ENCODE results near the gene KHSRP. TPM values are rescaled to one million over a fixed set of nuclear protein-coding genes. Genes with fewer than 3 reads are reported as not detected.

The KHSRP gene
- total and polyA plus RNA-seq, 2 of the 13 experiments (the other 11 are each of a cell fraction or from before 2014, with no cell fraction given), result 72.1 to 129 TPM

DNA sequence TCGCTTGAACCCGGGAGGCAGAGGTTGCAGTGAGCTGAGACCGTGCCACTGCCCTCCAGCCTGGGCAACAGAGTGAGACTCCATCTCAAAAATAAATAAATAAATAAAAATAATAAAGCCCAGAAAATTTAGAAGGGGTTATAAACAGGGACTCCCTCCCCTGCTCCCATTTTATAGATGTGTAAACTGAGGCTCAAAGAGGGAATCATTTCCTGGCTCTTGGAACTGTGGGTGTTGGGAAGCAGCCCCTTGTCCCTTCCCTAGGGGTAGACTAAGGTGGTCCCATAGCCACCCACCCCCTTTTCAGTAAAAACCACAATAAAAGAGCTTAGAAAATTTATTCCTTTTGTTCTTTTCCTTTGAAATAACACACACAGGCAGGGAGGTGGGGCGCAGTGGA is 15.1 kb upstream of the KHSRP start:
- Histone ChIP-seq H3K4me2 (ENCODE audit: low read depth, low read length) (no peak overlapping the region), H3K27me3 (ENCODE audit: control insufficient read depth in 1 of 2, insufficient read depth in 2 of 2, low read length in 2 of 2) (no peaks in the 10 kb centered on the region), H4K20me1 (ENCODE audit: insufficient read depth, low read length) (no peaks in the 10 kb centered on the region), H3K4me1 (ENCODE audit: insufficient read depth, low read length) (0 out of 2 replicates have a peak, but pooled peaks cover 4% of the 10 kb centered on the region), H3K9me3 (ENCODE audit: low read length) (no peaks in the 10 kb centered on the region), H3K36me3 (replicated peaks in 1 of 2; ENCODE audit: control insufficient read depth in 1 of 2, insufficient read depth in 2 of 2, low read length in 2 of 2) (no peaks in the 10 kb centered on the region), H2AFZ (ENCODE audit: low read length) (no peak overlapping the region), H3K27ac (ENCODE audit: extremely low read length, insufficient read depth, low read length) (no peak overlapping the region), H3K79me2 (ENCODE audit: insufficient read depth, low read length) (no peaks in the 10 kb centered on the region), H3K9ac (ENCODE audit: insufficient read depth, low read depth, low read length) (no peak overlapping the region), H3K4me3 (replicated peaks in 1 of 3; ENCODE audit: insufficient read depth in 1 of 3, low read depth in 2 of 3, low read length in 3 of 3) (no peak overlapping the region)
- TF ChIP-seq ZNF629 (CRISPR knock-in tag; conservative IDR thresholded peaks at IDR 0.05) (peak; percentile 55), TBL1XR1 (IDR thresholded peaks at IDR 0.05; ENCODE audit: borderline replicate concordance, low read length, partially characterized antibody) (no peak), ZNF577 (CRISPR knock-in tag; IDR thresholded peaks at IDR 0.05; ENCODE audit: borderline replicate concordance, low read depth) (no peak)
- TF ChIP-seq, protein P1, sequence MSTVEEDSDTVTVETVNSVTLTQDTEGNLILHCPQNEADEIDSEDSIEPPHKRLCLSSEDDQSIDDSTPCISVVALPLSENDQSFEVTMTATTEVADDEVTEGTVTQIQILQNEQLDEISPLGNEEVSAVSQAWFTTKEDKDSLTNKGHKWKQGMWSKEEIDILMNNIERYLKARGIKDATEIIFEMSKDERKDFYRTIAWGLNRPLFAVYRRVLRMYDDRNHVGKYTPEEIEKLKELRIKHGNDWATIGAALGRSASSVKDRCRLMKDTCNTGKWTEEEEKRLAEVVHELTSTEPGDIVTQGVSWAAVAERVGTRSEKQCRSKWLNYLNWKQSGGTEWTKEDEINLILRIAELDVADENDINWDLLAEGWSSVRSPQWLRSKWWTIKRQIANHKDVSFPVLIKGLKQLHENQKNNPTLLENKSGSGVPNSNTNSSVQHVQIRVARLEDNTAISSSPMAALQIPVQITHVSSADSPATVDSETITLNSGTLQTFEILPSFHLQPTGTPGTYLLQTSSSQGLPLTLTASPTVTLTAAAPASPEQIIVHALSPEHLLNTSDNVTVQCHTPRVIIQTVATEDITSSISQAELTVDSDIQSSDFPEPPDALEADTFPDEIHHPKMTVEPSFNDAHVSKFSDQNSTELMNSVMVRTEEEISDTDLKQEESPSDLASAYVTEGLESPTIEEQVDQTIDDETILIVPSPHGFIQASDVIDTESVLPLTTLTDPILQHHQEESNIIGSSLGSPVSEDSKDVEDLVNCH (CRISPR knock-in tag; IDR thresholded peaks at IDR 0.05), result no peak
- ATAC-seq (no peak), DNase-seq (ENCODE audit: low spot score) (no peak), FAIRE-seq (no peak)
- BruUV-seq (replicated peaks), result no TSS peak
- POLR2A ChIA-PET, result no interaction called here
- WGBS (ENCODE audit: low lambda C conversion rate), result 93% methylated on average over 4 of the region's 4 CpGs
- intact Hi-C loops (cut with micrococcal nuclease; ENCODE audit: unreplicated experiment), result no loop called here
- in situ Hi-C loops (cut with HindIII; ENCODE audit: extremely low pct_ligation_motif_present, low pct_unique_long_range_greater_than_20kb), result no loop called here
- CTCF ChIA-PET (ENCODE audit: low intra/inter-chr PET ratio, low total read pairs), result no interaction called here

DNA sequence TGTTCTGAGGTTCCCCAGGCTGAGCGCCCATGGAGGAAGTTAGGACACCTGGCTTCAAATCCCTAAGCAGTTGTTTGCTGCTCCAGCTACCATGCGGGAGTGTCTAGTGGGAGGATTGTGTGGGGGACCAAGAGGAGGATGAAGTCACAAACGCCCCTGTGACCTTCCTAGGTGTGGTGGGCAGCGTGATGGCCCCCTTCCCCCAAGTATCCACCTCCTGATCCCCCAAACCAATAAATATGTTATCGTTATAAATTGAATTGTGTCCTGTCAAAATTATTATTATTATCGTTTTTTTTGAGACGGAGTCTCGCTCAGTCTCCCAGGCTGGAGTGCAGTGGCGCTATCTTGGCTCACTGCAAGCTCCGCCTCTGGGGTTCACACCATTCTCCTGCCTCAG is 9.1 kb upstream of the KHSRP start, which contains the start of gene SLC25A41:
Gene SLC25A41 (minus strand): TSS at position 101 of the 400 bp plus-strand sequence. CDS start 70 bp downstream, at position 31.
- CTCF ChIA-PET (ENCODE audit: low intra/inter-chr PET ratio, low total read pairs), result no interaction called here
- no peaks in the 10 kb centered on the region for H4K20me1 ChIP-seq (ENCODE audit: insufficient read depth, low read length)
- in situ Hi-C loops (cut with HindIII; ENCODE audit: extremely low pct_ligation_motif_present, low pct_unique_long_range_greater_than_20kb), result no loop called here
- no peak within 1 kb of the TSS for H2AFZ ChIP-seq (ENCODE audit: low read length)
- H3K27me3 ChIP-seq (ENCODE audit: control insufficient read depth in 1 of 2, insufficient read depth in 2 of 2, low read length in 2 of 2), result no peaks in the 10 kb centered on the region
- no peak for DNase-seq (ENCODE audit: low spot score)
- no peak within 1 kb of the TSS for H3K4me3 ChIP-seq (replicated peaks in 1 of 3; ENCODE audit: insufficient read depth in 1 of 3, low read depth in 2 of 3, low read length in 3 of 3)
- no peak for ATAC-seq
- intact Hi-C loops (cut with micrococcal nuclease; ENCODE audit: unreplicated experiment), result no loop called here
- no peak for FAIRE-seq
- H3K36me3 ChIP-seq (replicated peaks in 1 of 2; ENCODE audit: control insufficient read depth in 1 of 2, insufficient read depth in 2 of 2, low read length in 2 of 2), result no peaks in the 10 kb centered on the region
- no peak within 1 kb of the TSS for H3K4me2 ChIP-seq (ENCODE audit: low read depth, low read length)
- POLR2A ChIA-PET, result interaction anchor here (2.6 kb wide), 1 partner anchor 9 kb away, joined by 10 read pairs; the partner anchor contains the start of gene KHSRP
- H3K9ac ChIP-seq (ENCODE audit: insufficient read depth, low read depth, low read length), result no peak within 1 kb of the TSS
- no TSS peak for BruUV-seq (replicated peaks)
- 79% methylated on average over 9 of the region's 10 CpGs for WGBS (ENCODE audit: low lambda C conversion rate)
- no peaks in the 10 kb centered on the region for H3K79me2 ChIP-seq (ENCODE audit: insufficient read depth, low read length)
- no peaks in the 10 kb centered on the region for H3K9me3 ChIP-seq (ENCODE audit: low read length)
- H3K27ac ChIP-seq (ENCODE audit: extremely low read length, insufficient read depth, low read length), result no peak within 1 kb of the TSS
- H3K4me1 ChIP-seq (ENCODE audit: insufficient read depth, low read length), result 0 out of 2 replicates have a peak, but pooled peaks cover 4% of the 10 kb centered on the region
- no peak for TF ChIP-seq ZNF670 (CRISPR knock-in tag; IDR thresholded peaks at IDR 0.05; ENCODE audit: borderline replicate concordance)
- TF ChIP-seq SOX5 (CRISPR knock-in tag; IDR thresholded peaks at IDR 0.05; ENCODE audit: borderline replicate concordance), result no peak
- TF ChIP-seq NCOA1 (CRISPR knock-in tag; IDR thresholded peaks at IDR 0.05), result no peak
- TF ChIP-seq ZNF775 (CRISPR knock-in tag; IDR thresholded peaks at IDR 0.05; ENCODE audit: borderline replicate concordance), result no peak
- TF ChIP-seq ZNF101 (CRISPR knock-in tag; IDR thresholded peaks at IDR 0.05; ENCODE audit: borderline replicate concordance, low read depth), result no peak
- TF ChIP-seq, protein P2, sequence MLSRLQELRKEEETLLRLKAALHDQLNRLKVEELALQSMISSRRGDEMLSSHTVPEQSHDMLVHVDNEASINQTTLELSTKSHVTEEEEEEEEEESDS (CRISPR knock-in tag; IDR thresholded peaks at IDR 0.05; ENCODE audit: borderline replicate concordance), result no peak
- TF ChIP-seq, protein P3, sequence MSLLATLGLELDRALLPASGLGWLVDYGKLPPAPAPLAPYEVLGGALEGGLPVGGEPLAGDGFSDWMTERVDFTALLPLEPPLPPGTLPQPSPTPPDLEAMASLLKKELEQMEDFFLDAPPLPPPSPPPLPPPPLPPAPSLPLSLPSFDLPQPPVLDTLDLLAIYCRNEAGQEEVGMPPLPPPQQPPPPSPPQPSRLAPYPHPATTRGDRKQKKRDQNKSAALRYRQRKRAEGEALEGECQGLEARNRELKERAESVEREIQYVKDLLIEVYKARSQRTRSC (CRISPR knock-in tag; IDR thresholded peaks at IDR 0.05; ENCODE audit: low read depth), result no peak
- TF ChIP-seq ZNF720 (CRISPR knock-in tag; IDR thresholded peaks at IDR 0.05), result no peak
- no peak for TF ChIP-seq FOXA1 (IDR thresholded peaks at IDR 0.05)
- TF ChIP-seq FOXA1 (CRISPR knock-in tag; IDR thresholded peaks at IDR 0.05), result no peak
- TF ChIP-seq CEBPB (IDR thresholded peaks at IDR 0.05; ENCODE audit: borderline replicate concordance, low read depth, low read length), result no peak
- no peak for TF ChIP-seq ZNF562 (CRISPR knock-in tag; IDR thresholded peaks at IDR 0.05; ENCODE audit: borderline replicate concordance)
